Keratinocyte (primary cell): ENCODE measurements around the gene LZTR1. TPM values are rescaled to one million over a fixed set of nuclear protein-coding genes. Genes with fewer than 3 reads are reported as not detected.

Source experiments
- DNase-seq: peaks from one replicate; pipeline ENCODE4 v3.0.0-alpha.2; 2011; ENCODE audit warnings: low read depth, missing footprints, low spot score
- FAIRE-seq: peaks from 2 replicates; lab custom pipeline; 2011; peaks lifted over from hg19 to GRCh38; lab: Jason Lieb, UNC
- H2AFZ ChIP-seq: 2 replicates; pipeline ENCODE4 v1.6.0; 2012; ENCODE audit warnings: low read length, control low read depth, inconsistent platforms; ENCODE audit not compliant: control insufficient read depth
- H3K27ac ChIP-seq: 2 replicates; pipeline ENCODE4 v1.5.1; 2011; ENCODE audit warnings: low read length; ENCODE audit not compliant: control insufficient read depth, insufficient read depth
- H3K27me3 ChIP-seq: 3 replicates; pipeline ENCODE4 v1.6.0; 2011; ENCODE audit warnings: low read length; ENCODE audit not compliant: control insufficient read depth, insufficient read depth; ENCODE audit errors: extremely low read depth
- H3K36me3 ChIP-seq, 2 experiments: 2 replicates in 1 of 2; 3 replicates in 1 of 2; pipeline ENCODE4 v1.5.1; 2011; ENCODE audit warnings: low read length in 2 of 2, mild to moderate bottlenecking in 1 of 2; ENCODE audit not compliant: control insufficient read depth in 2 of 2, insufficient read depth in 2 of 2; ENCODE audit errors: extremely low read depth in 1 of 2
- H3K4me1 ChIP-seq: 3 replicates; pipeline ENCODE4 v1.5.1; 2011; ENCODE audit warnings: low read length; ENCODE audit not compliant: control insufficient read depth, insufficient read depth; ENCODE audit errors: extremely low read depth
- H3K4me2 ChIP-seq: 3 replicates; pipeline ENCODE4 v1.6.0; 2011; ENCODE audit warnings: low read depth, low read length; ENCODE audit not compliant: control insufficient read depth, insufficient read depth; ENCODE audit errors: extremely low read depth
- H3K4me3 ChIP-seq, 3 experiments: fragments of 200-600 bp in 1 of 3; sonication (generic) in 1 of 3; 2 replicates in 2 of 3; 3 replicates in 1 of 3; pipeline ENCODE4 v1.5.1; 2011 to 2016; ENCODE audit warnings: low read length in 3 of 3, mild to moderate bottlenecking in 3 of 3, control low read depth in 2 of 3, inconsistent platforms in 1 of 3, low read depth in 1 of 3, mixed read lengths in 1 of 3, mixed run types in 1 of 3, moderate library complexity in 1 of 3; ENCODE audit not compliant: control insufficient read depth in 2 of 3, insufficient read depth in 2 of 3; ENCODE audit errors: extremely low read depth in 1 of 3
- H3K79me2 ChIP-seq: 2 replicates; pipeline ENCODE4 v1.6.0; 2012; ENCODE audit warnings: low read length; ENCODE audit not compliant: control insufficient read depth, insufficient read depth
- H3K9ac ChIP-seq: 3 replicates; pipeline ENCODE4 v1.6.0; 2011; ENCODE audit warnings: low read length; ENCODE audit not compliant: control insufficient read depth, insufficient read depth; ENCODE audit errors: extremely low read depth
- H3K9me1 ChIP-seq: 3 replicates; pipeline ENCODE4 v1.6.0; 2011; ENCODE audit warnings: low read length; ENCODE audit not compliant: control insufficient read depth, insufficient read depth; ENCODE audit errors: extremely low read depth
- H3K9me3 ChIP-seq: 2 replicates; pipeline ENCODE4 v1.5.1; 2012; ENCODE audit warnings: low read depth, low read length; ENCODE audit not compliant: control insufficient read depth
- H4K20me1 ChIP-seq: 3 replicates; pipeline ENCODE4 v1.6.0; 2011; ENCODE audit warnings: low read length; ENCODE audit not compliant: control insufficient read depth, insufficient read depth; ENCODE audit errors: extremely low read depth
- CTCF ChIP-seq, 3 experiments: IDR thresholded peaks in 1 of 3; conservative IDR thresholded peaks in 1 of 3; optimal IDR thresholded peaks in 1 of 3; 2 replicates in 2 of 3; 3 replicates in 1 of 3; pipeline versions ENCODE3 to v1.5.1; 2011; ENCODE audit warnings: low read length in 3 of 3, mild to moderate bottlenecking in 3 of 3, moderate library complexity in 2 of 3, control low read depth in 1 of 3, inconsistent platforms in 1 of 3; ENCODE audit not compliant: insufficient read depth in 2 of 3; ENCODE audit errors: extremely low read depth in 1 of 3
- EZH2 ChIP-seq: IDR thresholded peaks from one replicate; pipeline ENCODE4 v1.6.1; 2012; ENCODE audit warnings: inconsistent platforms, mild to moderate bottlenecking, low read length, moderate library complexity
- dilution Hi-C: fragments of 300-500 bp; cut with MboI; formaldehyde crosslinking; loops from one replicate; pipeline ENCODE4 v1.7.0; 2020; ENCODE audit warnings: low sequenced_read_pairs; ENCODE audit not compliant: extremely low pct_ligation_motif_present
- polyA plus RNA-seq, 5 experiments: library from polyadenylated mRNA; depleted of rRNA in 3 of 5; stranded (reverse) in 3 of 5; stranded (forward) in 1 of 5; unstranded in 1 of 5; fragments of >200 nt; gene quantifications; 1 replicate in 1 of 5; 2 replicates in 3 of 5; 3 replicates in 1 of 5; pipeline versions ENCODE4 v1.2.1 to v1.2.3, GENCODE V29; 2011 to 2012; ENCODE audit warnings: missing spikeins in 2 of 5, low read depth in 1 of 5, low replicate concordance in 1 of 5

LZTR1 gene
- polyA plus RNA-seq, 1 donor (not counting 4 experiments of a cell fraction or from before 2014, with no cell fraction given) = 37.0 TPM

GRCh38 chr22:20972933-20973577 is 9.0 kb upstream of the LZTR1 start:
- Histone ChIP-seq H3K4me3 (no peak overlapping the region), H3K9me1 (no peaks in the 10 kb centered on the region), H3K4me1 (no peaks in the 10 kb centered on the region), H3K36me3 (no peaks in the 10 kb centered on the region), H4K20me1 (no peaks in the 10 kb centered on the region), H3K4me2 (no peak overlapping the region), H3K79me2 (no peaks in the 10 kb centered on the region), H3K27ac (no peak overlapping the region), H3K9me3 (no peaks in the 10 kb centered on the region), H3K9ac (no peak overlapping the region), H2AFZ (no peak overlapping the region), H3K27me3 (no peaks in the 10 kb centered on the region)
- DNase-seq (no peak), FAIRE-seq (no peak)
- dilution Hi-C loops = no loop called here
- TF ChIP-seq EZH2 (no peak), CTCF (optimal IDR thresholded peaks at IDR 0.05 in 1 of 3, IDR thresholded peaks at IDR 0.05 in 1 of 3, conservative IDR thresholded peaks at IDR 0.05 in 1 of 3; ENCODE audit: extremely low read depth in 1 of 3, insufficient read depth in 2 of 3, low read length in 3 of 3) (no peak)

GRCh38 chr22:20973634-20974286 is 8.3 kb upstream of the LZTR1 start:
- Histone ChIP-seq H4K20me1 (no peaks in the 10 kb centered on the region), H3K9ac (no peak overlapping the region), H3K9me1 (no peaks in the 10 kb centered on the region), H3K27me3 (no peaks in the 10 kb centered on the region), H3K4me2 (no peak overlapping the region), H3K27ac (no peak overlapping the region), H3K79me2 (no peaks in the 10 kb centered on the region), H2AFZ (no peak overlapping the region), H3K36me3 (no peaks in the 10 kb centered on the region), H3K4me3 (no peak overlapping the region), H3K4me1 (no peaks in the 10 kb centered on the region), H3K9me3 (peaks cover 6% of the 10 kb centered on the region)
- no peak for FAIRE-seq
- DNase-seq = no peak
- TF ChIP-seq CTCF (optimal IDR thresholded peaks at IDR 0.05 in 1 of 3, IDR thresholded peaks at IDR 0.05 in 1 of 3, conservative IDR thresholded peaks at IDR 0.05 in 1 of 3; ENCODE audit: extremely low read depth in 1 of 3, insufficient read depth in 2 of 3, low read length in 3 of 3) (no peak), EZH2 (no peak)
- dilution Hi-C loops = no loop called here
